Islet of Langerhans (tissue), 1 donor: Measurements from ENCODE around the gene DHRSX.

ENCODE experiments used
- FAIRE-seq: peaks from one replicate; lab custom pipeline; 2011; peaks lifted over from hg19 to GRCh38; lab: Jason Lieb, UNC

Gene DHRSX

DNA sequence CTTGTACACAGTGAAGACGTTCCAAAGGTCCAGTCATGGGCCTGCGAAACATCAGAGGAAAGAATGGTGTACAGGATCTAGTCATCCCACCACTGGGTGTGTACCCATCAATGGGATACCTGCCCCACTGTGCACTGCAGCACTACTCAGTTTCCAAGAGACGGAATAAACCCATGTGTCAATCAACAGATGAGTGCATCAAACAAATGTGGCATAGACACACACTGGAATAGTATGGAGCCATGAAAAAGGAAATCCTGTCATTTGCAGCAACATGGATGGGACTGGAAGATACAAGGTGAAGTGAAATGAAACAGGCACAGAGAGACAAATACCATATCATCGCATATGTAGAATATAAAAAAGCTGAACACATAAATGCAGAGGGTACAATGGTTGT is 48.0 kb downstream of the DHRSX start:
- FAIRE-seq: no peak

DNA sequence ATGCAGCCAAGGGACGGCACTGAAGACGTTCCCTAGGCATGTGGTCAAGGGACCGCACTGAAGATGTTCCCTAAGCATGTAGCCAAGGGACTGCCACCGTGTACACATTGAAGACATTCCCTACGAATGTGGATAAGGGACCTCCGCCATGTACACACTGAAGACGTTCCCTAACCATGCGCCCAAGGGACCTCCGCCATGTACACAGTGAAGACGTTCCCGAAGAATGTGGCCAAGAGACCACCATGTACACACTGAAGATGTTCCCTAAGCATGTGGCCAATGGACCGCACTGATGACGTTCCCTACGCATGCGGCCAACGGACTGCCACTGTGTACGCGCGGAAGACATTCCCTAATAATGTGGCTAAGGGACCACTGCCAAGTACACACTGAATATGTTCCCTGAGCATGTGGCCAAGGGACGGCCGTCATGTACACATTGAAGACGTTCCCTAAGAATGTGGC is 48.4 kb downstream of the DHRSX start:
- no peak for FAIRE-seq

DNA sequence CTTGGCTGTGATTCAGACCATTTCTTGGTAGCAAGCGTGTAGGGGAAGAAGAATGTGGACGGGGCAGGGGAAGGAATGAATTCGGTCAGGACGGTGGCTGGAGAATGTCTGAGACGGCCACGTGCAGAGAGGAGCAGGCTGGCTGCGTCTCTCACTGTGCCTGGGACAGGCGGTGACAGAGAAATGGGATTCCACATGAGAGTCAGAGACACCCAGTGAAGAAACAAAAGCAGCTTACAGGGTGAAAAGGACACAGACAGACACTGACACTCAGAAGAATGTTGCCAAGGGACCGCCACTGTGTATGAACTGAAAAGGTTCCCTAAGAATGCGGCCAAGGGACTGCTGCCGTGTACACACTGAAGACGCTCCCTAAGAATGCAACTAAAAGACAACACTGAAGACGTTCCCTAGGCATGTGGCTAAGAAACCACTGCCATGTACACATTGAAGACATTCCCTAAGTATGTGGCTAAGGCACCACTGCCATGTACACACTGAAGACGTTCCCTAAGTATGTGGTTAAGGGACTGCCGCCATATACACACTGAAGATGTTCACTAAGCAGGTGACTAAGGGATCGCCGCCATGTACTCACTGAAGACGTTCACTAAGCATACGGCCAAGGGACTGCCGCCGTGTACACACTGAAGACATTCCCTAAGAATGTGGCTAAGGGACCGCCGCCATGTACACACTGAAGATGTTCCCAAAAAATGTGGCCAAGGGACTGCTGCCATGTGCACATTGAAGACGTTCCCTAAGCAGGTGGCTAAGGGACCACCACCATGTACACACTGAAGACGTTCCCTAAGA is 49.1 kb downstream of the DHRSX start:
- FAIRE-seq: no peak

DNA sequence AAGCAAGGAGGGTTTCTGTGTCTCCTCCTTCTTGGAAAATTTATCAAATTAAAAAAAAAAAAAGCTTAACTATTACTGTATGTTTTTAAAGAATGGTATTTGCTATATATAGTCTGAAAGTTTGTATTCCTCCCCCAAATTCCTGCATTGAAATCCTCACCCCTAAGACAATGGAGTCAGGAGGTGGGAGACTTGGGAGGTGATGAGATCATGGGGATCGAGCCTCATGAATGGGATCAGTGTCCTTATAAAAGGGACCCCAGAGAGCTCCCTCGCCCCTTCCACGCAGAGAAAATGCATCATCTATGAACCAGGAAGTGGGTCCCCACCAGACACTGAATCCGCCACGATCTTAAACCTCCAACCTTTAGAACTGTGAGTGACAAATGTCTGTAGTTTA is 50.1 kb downstream of the DHRSX start:
- FAIRE-seq: no peak

DNA sequence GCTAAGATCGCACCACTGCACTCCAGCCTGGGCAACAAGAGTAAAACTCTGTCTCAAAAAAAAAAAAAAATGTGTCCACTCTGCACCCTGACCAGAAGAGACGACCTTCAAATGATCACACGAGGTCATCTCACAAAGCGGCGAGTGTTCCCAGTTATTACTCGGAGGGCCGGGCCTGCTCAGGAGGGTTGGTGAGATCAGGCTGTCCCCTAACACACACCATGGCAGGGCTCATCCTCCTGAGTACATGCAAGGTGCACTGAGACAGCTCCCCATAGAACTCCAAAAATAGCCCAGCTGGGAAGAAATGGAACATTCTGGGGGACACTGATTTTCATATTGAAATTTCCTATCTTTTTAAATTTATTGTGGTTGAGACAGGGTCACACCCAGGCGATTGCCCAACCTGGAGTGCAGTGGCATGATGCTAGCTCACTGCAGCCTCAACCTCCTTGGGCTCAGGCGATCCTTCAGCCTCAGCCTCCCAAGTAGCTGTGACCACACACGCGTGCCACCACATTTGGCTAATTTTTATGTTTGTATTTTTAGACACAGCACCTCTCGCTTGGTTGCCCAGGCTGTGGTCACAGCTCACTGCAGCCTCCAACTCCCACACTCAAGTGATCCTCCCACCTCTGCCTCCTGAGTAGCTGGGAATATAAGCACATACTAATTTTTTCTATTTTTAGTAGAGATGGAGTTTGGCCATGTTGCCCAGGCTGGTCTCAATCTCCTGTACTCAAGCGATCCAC is 51.5 kb downstream of the DHRSX start:
- no peak for FAIRE-seq

DNA sequence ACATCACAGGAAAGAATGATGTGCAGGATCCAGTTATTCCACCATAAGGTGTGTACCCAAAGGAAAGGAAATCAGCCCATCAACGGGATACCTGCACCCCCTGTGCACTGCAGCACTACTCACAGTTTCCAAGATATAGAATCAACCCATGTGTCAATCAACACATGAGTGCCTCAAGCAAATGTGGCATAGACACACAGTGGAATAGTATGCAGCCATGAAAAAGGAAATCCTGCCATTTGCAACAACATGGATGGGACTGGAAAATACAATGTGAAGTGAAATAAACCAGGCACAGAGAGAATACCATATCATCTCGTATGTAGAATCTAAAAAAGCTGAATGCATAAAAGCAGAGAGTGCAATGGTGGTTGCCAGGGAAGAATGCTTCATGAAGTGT is 53.3 kb downstream of the DHRSX start:
- no peak for FAIRE-seq

DNA sequence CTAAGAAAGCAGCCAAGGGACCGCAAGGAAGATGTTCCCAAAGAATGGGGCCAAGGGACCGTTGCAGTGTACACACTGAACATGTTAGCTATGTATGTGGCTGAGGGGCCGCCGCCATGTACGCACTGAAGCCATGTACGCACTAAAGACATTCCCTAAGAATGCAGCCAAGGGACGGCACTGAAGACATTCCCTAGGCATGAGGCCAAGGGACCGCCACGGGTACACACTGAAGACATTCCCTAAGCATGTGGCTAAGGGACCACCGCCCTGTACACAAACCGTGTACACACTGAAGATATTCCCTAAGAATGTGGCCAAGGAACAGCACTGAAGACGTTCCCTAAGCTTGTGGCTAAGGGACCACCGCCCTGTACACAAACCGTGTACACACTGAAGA is 54.0 kb downstream of the DHRSX start:
- FAIRE-seq: no peak

DNA sequence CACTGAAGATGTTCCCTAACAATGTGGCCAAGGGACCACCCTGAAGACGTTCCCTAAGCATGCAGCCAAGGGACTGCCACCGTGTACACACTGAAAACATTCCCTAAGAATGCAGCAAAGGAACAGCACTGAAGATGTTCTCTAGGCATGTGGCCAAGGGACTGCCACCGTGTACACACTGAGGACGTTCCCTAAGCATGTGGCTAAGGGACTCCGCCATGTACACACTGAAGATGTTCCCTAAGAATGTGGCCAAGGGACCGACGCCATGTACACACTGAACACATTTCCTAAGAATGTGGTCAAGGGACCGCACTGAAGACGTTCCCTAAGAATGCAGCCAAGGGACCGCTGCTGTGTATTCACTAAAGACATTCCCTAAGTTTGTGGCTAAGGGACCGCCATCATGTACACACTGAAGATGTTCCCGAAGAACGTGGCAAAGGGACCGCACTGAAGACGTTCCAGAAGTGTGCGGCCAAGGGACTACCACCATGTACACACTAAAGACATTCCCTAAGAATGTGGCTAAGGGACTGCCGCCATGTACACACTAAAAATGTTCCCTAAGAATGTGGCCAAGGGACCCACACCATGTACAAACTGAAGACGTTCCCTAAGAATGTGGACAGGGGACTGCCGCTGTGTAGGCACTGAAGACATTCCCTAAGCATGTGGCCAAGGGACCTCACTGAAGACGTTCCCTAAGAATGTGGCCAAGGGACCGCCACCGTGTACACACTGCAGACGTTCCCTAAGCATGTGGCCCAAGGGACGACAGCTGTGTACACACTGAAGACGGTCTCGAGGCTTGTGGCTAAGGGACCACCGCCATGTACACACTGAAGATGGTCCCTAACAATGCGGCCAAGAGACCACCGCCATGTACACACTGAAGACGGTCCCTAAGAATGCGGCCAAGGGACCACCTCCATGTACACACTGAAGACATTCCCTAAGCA is 54.8 kb downstream of the DHRSX start:
- no peak for FAIRE-seq

DNA sequence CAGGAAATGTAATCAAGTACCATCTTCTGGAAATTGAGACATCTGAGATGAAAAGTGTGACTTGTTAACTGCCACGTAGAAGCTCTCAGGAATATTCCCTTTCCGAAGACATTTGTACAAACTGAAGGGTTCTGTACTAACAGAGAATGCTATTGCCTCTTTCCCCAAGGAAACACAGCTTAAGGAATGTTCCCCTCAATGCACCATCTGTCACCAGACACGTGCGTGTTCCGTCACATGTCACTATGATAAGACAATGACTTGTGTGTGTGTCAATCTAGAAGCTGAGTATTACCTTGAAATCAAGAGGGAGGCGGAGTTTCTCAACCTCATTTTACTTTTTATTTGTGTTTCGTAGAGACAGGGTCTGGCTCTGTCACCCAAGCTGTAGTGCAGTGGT is 58.1 kb downstream of the DHRSX start:
- FAIRE-seq: no peak

DNA sequence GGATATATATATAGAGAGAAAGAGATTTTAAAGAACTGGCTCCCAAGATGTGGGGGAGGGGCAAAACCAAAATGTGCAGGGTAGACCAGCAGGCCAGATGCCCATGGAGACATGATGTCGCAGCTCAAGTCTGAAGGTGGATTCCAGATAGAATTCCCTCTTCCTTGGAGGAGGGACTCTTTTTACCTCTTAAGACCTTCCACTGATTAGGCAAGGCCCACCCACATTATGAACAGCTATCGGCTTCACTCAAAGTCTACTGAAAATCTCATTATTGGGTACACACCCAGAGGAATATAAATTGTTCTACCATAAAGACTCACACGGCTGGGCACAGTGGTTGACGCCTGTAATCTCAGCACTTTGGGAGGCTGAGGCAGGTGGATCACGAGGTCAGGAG is 59.3 kb downstream of the DHRSX start:
- no peak for FAIRE-seq

DNA sequence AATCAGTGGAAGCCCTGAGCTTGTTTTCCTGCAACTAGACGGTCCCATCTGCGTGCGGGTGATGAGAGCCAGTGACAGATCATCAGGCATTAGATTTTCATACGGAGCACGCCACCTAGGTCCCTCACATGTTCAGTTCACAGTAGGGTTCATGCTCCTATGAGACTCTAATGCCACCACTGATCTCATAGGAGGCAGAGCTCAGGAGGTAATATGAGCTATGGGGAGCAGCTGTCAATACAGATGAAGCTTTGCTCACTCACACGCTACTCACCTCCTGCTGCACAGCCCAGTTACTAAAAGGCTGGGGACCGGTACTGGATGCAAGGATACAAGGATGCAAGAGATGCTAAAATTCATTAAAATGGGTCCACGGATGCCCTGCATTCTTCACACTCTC is 61.2 kb downstream of the DHRSX start:
- no peak for FAIRE-seq

DNA sequence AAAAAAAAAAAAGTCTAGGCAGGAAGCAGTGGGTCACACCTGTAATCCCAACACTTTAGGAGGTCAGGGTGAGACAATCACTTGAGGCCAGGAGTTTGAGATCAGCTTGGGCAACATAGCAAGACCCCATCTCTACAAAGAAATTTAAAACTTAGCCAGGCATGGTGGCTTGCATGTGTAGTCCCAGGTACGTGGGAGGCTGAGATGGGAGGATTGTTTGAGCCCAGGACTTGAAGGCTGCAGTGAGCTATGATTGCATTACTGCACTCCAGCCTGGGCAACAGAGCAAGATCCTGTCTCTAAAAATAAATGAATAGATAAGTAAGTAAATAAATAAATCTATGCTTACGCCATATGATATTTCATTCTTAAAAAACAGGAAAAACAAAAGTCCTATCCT is 65.3 kb downstream of the DHRSX start:
- FAIRE-seq: no peak

DNA sequence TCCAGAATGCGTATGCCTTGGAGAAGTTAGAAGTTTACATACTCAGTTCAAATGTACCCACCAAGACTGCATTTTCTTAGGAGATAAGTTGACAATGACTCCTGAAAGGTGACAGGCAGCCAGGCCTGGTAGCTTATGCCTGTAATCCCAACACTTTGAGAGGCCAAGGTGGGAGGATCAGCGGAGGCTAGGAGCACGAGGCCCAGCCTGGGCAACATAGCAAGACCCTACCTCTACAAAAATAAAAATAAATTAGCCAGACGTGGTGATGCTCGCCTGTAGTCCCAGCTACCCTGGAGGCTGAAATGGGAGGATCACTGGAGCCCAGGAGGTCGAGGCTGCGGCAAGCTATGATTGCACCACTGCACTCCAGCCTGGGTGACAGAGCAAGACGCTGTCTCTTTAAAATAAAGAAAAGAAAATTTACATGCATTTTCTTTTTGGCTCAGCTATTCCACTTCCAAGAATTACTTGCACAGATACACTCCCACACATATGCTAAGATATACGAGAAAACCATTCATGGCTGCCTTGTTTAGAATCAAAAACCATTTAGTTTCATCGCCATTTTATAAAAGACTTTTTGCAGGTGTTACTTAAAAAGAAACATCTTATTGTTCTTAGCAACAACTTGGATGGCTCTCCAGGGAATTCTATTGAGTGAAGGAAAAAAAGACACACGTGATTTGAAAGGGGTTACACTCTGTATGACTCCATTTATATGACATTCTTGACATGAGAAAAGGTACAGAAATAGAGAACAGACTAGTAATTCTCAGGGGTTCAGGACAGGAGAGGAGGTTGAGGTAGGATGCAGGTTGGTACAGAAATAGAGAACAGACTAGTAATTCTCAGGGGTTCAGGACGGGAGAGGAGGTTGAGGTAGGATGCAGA is 66.3 kb downstream of the DHRSX start:
- no peak for FAIRE-seq

DNA sequence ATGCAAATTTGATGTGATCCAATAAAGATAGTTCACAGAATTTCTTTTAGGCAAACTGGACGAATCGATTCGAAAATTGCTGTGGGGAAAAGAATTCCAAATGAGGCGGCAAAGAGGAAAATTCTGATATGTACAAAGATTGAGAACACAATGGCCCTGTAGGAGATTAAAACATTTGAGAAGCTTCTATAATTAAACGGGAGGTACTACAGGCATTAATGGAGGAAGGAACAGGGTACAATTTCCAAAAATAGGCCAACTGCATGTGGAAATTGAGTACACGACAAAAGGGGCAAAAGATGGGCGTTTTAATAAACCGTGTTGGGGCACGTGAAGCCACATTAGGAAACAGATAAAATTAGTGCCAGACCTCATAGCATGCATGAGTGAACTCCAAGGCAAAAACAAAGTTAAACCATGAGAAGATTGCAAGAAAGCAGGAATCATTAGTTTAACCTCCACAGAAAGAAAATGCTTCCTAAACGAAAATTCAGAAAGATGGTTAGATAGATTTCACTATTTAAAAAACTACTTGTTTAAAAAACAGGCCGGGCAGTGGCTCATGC is 68.4 kb downstream of the DHRSX start:
- no peak for FAIRE-seq

DNA sequence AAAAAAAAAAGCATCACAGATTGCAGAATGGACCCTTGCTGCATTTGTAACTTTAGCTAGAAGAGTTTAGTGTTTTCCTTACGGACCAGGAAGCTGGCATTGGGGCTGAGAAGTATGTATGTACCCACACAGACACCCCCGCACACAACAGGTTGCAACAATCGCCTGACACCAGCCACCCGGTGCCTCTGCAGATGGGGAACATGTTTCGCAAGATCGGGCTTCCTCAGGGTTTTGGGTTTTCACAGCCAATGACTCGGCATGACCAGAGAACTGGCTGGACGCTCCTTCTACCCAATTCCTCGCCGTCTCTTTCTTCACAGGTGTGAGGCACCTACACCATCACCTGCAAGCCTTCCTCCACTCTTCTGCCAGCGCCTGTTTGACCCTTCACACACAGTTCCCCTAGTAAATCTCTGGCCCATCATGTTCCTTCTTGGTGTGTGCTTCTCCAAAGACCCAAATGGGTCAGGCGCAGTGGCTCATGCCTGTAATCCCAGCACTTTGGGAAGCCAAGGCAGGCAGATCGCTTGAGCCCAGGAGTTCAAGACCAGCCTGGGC is 70.4 kb downstream of the DHRSX start:
- no peak for FAIRE-seq

DNA sequence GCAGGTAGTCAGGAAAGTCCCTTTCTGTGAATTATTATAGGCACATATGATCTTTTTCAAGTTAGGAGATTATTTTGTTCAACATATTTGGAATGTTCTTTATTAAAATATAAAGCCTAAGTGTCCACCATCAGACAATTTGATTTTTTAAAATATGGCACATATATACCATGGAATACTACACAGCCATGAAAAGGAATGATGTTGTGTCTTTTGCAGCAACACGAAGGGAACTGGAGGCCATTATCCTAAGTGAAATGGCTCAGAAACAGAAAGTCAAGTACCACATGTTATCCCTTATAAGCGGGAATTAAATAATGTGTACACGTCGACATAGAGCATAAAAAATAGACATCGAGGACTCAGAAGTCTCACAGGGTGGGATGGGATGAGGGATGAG is 73.0 kb downstream of the DHRSX start:
- FAIRE-seq: no peak

DNA sequence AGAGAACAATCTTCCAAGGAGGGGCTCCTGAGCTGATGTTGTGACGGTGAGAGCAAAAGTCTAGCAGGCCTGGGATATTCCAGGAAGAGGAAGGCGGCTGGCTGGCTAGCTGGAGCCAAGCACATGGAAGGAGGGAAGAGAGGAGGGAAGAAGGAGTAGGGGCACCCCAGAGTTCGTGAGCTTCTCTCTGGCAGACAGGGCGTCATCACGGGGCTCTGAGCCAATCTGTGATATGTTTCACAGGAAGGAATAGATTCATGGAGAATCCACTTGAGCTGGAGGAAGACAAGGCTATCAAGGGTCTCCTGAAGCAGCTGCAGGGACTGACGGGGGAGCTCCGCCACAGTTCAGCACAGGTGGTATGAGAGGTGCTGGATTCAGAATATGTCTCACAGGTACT is 73.6 kb downstream of the DHRSX start:
- no peak for FAIRE-seq

DNA sequence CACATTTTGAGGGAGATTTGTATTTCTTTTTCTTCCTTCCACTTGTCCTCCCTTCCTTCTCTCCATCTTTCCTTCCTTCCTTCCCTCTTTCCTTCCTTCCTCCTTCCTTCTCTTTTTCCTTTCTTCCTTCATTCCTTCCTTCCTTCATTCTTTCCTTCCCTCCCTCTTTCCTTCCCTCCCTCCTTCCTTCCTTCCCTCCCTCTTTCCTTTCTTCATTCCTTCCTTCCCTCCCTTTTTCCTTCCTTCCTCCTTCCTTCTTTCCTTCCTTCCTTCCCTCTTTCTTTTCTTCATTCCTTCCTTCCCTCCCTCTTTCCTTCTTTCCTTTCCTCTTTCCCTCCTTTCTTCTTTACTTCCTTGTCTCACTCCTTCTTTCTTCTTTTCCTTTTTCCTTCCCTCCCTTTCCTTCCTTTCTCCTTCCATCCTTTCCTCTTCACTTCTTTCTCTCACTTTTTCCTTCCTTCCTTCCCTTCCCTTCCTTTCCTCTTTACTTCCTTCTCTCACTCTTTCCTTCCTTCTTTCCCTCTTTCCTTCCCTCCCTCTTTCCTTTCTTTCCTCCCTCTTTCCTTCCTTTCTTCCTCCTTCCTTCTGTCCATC is 74.4 kb downstream of the DHRSX start:
- FAIRE-seq: no peak

DNA sequence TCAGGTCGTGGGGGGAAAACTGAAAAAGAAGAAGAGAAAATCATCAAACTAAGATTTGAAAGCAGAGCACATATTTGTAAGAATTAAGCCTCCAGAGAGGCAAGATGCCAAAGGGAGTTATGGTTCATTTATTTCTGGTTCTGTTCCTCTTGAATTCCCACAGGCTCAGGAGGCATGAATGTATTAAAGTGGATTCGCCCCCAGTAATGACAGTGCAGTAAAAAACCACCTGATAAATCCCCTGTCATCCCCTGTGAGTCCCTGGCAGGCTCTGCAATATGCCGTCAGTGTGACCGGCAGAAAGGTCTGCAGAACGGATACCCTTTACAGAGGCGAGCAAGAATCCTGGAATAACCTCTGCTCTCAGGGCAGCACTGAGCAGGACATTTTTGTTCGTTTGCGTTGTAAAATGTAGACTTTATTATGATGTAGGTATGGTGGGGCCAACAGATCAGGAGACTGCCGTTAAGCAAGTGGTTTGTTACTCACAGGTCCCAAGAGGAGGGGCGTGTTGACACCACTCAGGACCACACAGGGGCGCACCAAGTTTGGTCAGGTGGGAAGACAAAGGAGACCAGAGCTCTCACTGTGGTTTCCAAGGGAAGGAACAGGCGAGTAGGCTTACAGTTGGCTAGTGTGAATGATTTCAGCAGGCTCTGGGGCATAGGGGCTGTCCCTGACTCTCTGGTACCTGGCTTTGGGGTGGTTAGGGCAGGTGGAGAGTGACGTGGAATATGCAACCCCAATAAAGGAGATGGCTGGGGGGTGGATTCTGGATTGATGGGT is 75.3 kb downstream of the DHRSX start:
- no peak for FAIRE-seq

DNA sequence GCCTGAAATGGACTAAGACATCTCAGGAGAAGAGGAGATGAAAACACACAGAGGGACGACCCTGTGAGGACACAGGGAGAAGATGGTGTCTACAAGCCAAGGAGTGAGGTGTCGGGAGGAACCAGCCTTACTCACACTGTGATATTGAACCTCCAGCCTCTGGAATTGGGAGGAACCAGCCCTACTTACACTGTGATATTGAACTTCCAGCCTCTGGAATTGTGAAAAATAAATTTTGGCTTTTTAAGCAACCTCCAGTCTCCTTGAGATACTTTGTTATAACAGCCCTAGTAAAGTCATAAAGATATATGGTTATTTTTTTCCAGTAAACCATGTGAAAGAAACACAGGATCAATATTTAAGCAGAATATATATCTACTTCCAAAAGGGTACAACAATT is 76.5 kb downstream of the DHRSX start:
- FAIRE-seq: no peak
